H1 (cell line): ENCODE results near the gene NELFA. TPM values are rescaled to one million over a fixed set of nuclear protein-coding genes. Genes with fewer than 3 reads are reported as not detected.

Experiments used
- CTCF ChIA-PET: fragments of 300-600 bp; sonication (Branson Sonifier 250); formaldehyde crosslinking; loops from one replicate; lab custom pipeline; 2021; ENCODE audit not compliant: partially characterized antibody; lab: Charles Lee
- POLR2A ChIA-PET: fragments of 300-600 bp; sonication (Branson Sonifier 250); formaldehyde crosslinking; loops from one replicate; lab custom pipeline; 2021; ENCODE audit warnings: inconsistent platforms; ENCODE audit not compliant: partially characterized antibody; lab: Charles Lee
- DNase-seq, 2 experiments: peaks; one replicate each; pipeline versions ENCODE4 v3.0.0 to v3.0.0-alpha.2; 2010 to 2022; ENCODE audit warnings: low spot score in 2 of 2, low read depth in 1 of 2, mixed read lengths in 1 of 2
- FAIRE-seq: peaks from 2 replicates; lab custom pipeline; 2011; peaks lifted over from hg19 to GRCh38; lab: Jason Lieb, UNC
- H2AFZ ChIP-seq: 2 replicates; pipeline ENCODE4 v1.8.1; 2012; ENCODE audit warnings: low read length, inconsistent platforms
- H2AK5ac ChIP-seq: 2 replicates; pipeline ENCODE4 v1.6.1; 2013; ENCODE audit warnings: low read depth, low read length
- H2BK120ac ChIP-seq: replicated peaks from 2 replicates; pipeline ENCODE3; 2013; ENCODE audit warnings: low read depth, low read length, inconsistent platforms
- H2BK12ac ChIP-seq: 2 replicates; pipeline ENCODE4 v1.6.1; 2013; ENCODE audit warnings: low read depth, low read length
- H2BK15ac ChIP-seq: 2 replicates; pipeline ENCODE4 v1.6.1; 2013; ENCODE audit warnings: low read length
- H2BK20ac ChIP-seq: 2 replicates; pipeline ENCODE4 v1.6.1; 2013; ENCODE audit warnings: low read length
- H2BK5ac ChIP-seq: 2 replicates; pipeline ENCODE4 v1.6.1; 2013; ENCODE audit warnings: low read depth, low read length
- H3K14ac ChIP-seq: 2 replicates; pipeline ENCODE4 v1.6.1; 2013; ENCODE audit warnings: inconsistent platforms; ENCODE audit not compliant: insufficient read length
- H3K18ac ChIP-seq: 2 replicates; pipeline ENCODE4 v1.6.1; 2013; ENCODE audit warnings: low read length; ENCODE audit errors: extremely low read depth
- H3K23ac ChIP-seq: 2 replicates; pipeline ENCODE4 v1.6.1; 2013; ENCODE audit warnings: inconsistent platforms; ENCODE audit not compliant: insufficient read length
- H3K23me2 ChIP-seq: 2 replicates; pipeline ENCODE4 v1.6.1; 2013; ENCODE audit warnings: low read depth, low read length
- H3K27ac ChIP-seq: 2 replicates; pipeline ENCODE4 v1.6.1; 2011; ENCODE audit warnings: low read depth, low read length, inconsistent platforms
- H3K27me3 ChIP-seq, 4 experiments: replicated peaks in 1 of 4; 1 replicate in 1 of 4; 2 replicates in 3 of 4; pipeline versions ENCODE4 v1.6.1 to v1.8.1; 2011 to 2013; ENCODE audit warnings: low read length in 3 of 4, mild to moderate bottlenecking in 3 of 4, inconsistent platforms in 2 of 4, mixed read lengths in 2 of 4, moderate library complexity in 1 of 4; ENCODE audit not compliant: control insufficient read depth in 3 of 4, insufficient read depth in 3 of 4; ENCODE audit errors: extremely low read depth in 1 of 4
- H3K36me3 ChIP-seq, 4 experiments: 2 replicates each; pipeline versions ENCODE4 v1.6.1 to v1.8.1; 2011 to 2013; ENCODE audit warnings: mild to moderate bottlenecking in 4 of 4, low read length in 3 of 4, moderate library complexity in 2 of 4, control low read depth in 1 of 4, inconsistent platforms in 1 of 4; ENCODE audit not compliant: insufficient read depth in 4 of 4, control insufficient read depth in 2 of 4
- H3K4ac ChIP-seq: replicated peaks from 2 replicates; pipeline ENCODE3; 2013; ENCODE audit warnings: low read length, low read depth, mixed read lengths, inconsistent platforms; ENCODE audit not compliant: insufficient read length
- H3K4me1 ChIP-seq, 4 experiments: replicated peaks in 1 of 4; 1 replicate in 1 of 4; 2 replicates in 3 of 4; pipeline versions ENCODE4 v1.6.1 to v1.8.1; 2011 to 2013; ENCODE audit warnings: low read length in 3 of 4, inconsistent platforms in 2 of 4, mixed read lengths in 1 of 4; ENCODE audit not compliant: insufficient read depth in 4 of 4, control insufficient read depth in 3 of 4
- H3K4me2 ChIP-seq, 2 experiments: 2 replicates each; pipeline versions ENCODE4 v1.6.1 to v1.8.1; 2011 to 2013; ENCODE audit warnings: low read depth in 2 of 2, low read length in 2 of 2, control low read depth in 1 of 2, inconsistent platforms in 1 of 2, mild to moderate bottlenecking in 1 of 2; ENCODE audit not compliant: insufficient read depth in 1 of 2
- H3K4me3 ChIP-seq, 4 experiments: fragments of 200-600, 300-600 bp in 1 of 4; sonication (generic), shearing (Covaris generic), sonication (Bioruptor Twin) in 1 of 4; 2 replicates each; pipeline versions ENCODE4 v1.5.1 to v1.8.1; 2011 to 2016; ENCODE audit warnings: low read length in 4 of 4, low read depth in 3 of 4, control low read depth in 2 of 4, inconsistent platforms in 2 of 4, mild to moderate bottlenecking in 2 of 4, mixed read lengths in 1 of 4, moderate library complexity in 1 of 4; ENCODE audit not compliant: insufficient read depth in 2 of 4; ENCODE audit errors: extremely low read depth in 1 of 4
- H3K56ac ChIP-seq: replicated peaks from 2 replicates; pipeline ENCODE3; 2013; ENCODE audit warnings: low read depth, mild to moderate bottlenecking, mixed read lengths, low read length, inconsistent platforms; ENCODE audit not compliant: insufficient read length
- H3K79me1 ChIP-seq: 2 replicates; pipeline ENCODE4 v1.6.1; 2013; ENCODE audit warnings: low read depth, low read length, control low read depth
- H3K79me2 ChIP-seq, 2 experiments: 2 replicates each; pipeline versions ENCODE4 v1.6.1 to v1.8.1; 2012 to 2013; ENCODE audit warnings: low read length in 2 of 2, mild to moderate bottlenecking in 2 of 2, inconsistent platforms in 1 of 2; ENCODE audit not compliant: insufficient read depth in 2 of 2, control insufficient read depth in 1 of 2
- H3K9ac ChIP-seq, 4 experiments: replicated peaks in 1 of 4; 1 replicate in 1 of 4; 2 replicates in 3 of 4; pipeline versions ENCODE4 v1.6.1 to v1.8.1; 2011 to 2013; ENCODE audit warnings: low read depth in 3 of 4, low read length in 3 of 4, control low read depth in 2 of 4, mild to moderate bottlenecking in 2 of 4, moderate library complexity in 2 of 4, inconsistent platforms in 1 of 4; ENCODE audit errors: extremely low read depth in 1 of 4
- H3K9me3 ChIP-seq, 2 experiments: 2 replicates each; pipeline versions ENCODE4 v1.6.1 to v1.8.1; 2012 to 2013; ENCODE audit warnings: mild to moderate bottlenecking in 2 of 2, moderate library complexity in 2 of 2, control low read depth in 1 of 2, inconsistent platforms in 1 of 2, low read depth in 1 of 2, low read length in 1 of 2, mixed read lengths in 1 of 2; ENCODE audit not compliant: insufficient read depth in 2 of 2
- H4K20me1 ChIP-seq, 2 experiments: replicated peaks in 1 of 2; 2 replicates each; pipeline versions ENCODE3 to v1.8.1; 2011 to 2013; ENCODE audit warnings: inconsistent platforms in 2 of 2, low read length in 2 of 2, mild to moderate bottlenecking in 1 of 2; ENCODE audit not compliant: insufficient read depth in 2 of 2, control insufficient read depth in 1 of 2
- H4K5ac ChIP-seq: 2 replicates; pipeline ENCODE4 v1.6.1; 2013; ENCODE audit warnings: low read length, low read depth, mixed read lengths, inconsistent platforms; ENCODE audit not compliant: insufficient read length
- H4K8ac ChIP-seq: 2 replicates; pipeline ENCODE4 v1.8.0; 2013; ENCODE audit warnings: mild to moderate bottlenecking, moderate library complexity, low read length, inconsistent platforms; ENCODE audit not compliant: insufficient read depth; ENCODE audit errors: extremely low read depth
- H4K91ac ChIP-seq: replicated peaks from 2 replicates; pipeline ENCODE3; 2013; ENCODE audit warnings: low read length, mixed read lengths, inconsistent platforms; ENCODE audit not compliant: insufficient read length
- BACH1 ChIP-seq: IDR thresholded peaks from 2 replicates; pipeline ENCODE4 v1.6.1; 2012; ENCODE audit warnings: low read length, improper control_type of control experiment
- BCL11A ChIP-seq, 2 experiments: IDR thresholded peaks; one replicate each; pipeline ENCODE4 v1.6.1; 2011; ENCODE audit warnings: low read depth in 2 of 2, low read length in 2 of 2, mild to moderate bottlenecking in 2 of 2
- RNF2 ChIP-seq: fragments of 200-900, 300-1000 bp; sonication (generic); IDR thresholded peaks from 2 replicates; pipeline ENCODE4 v1.7.1; 2016; ENCODE audit warnings: borderline replicate concordance, low read depth, mild to moderate bottlenecking, antibody characterized with exemption, low read length; ENCODE audit not compliant: poor library complexity, severe bottlenecking; ENCODE audit errors: missing control alignments
- TCF12 ChIP-seq: IDR thresholded peaks from 2 replicates; pipeline ENCODE4 v1.6.1; 2011; ENCODE audit warnings: low read depth, mild to moderate bottlenecking, low read length
- TEAD4 ChIP-seq: IDR thresholded peaks from 2 replicates; pipeline ENCODE4 v1.6.1; 2012; ENCODE audit warnings: low read depth, low read length, inconsistent platforms, mixed read lengths
- WGBS, 2 experiments: shearing (Covaris generic) in 1 of 2; methylation state at CpG; one replicate each; pipeline versions ENCODE4 v1.1.6 to v1.1.7; 2013 to 2015; ENCODE audit warnings: low lambda C conversion rate in 2 of 2, mixed read lengths in 2 of 2, inconsistent platforms in 1 of 2, low coverage in 1 of 2, missing lambda C conversion rate in 1 of 2; ENCODE audit not compliant: insufficient replicate concordance in 2 of 2, insufficient coverage in 1 of 2, insufficient read length in 1 of 2; ENCODE audit errors: extremely low coverage in 1 of 2, missing lambda C conversion rate in 1 of 2; 5-methylcytosine and 5-hydroxymethylcytosine counted together
- polyA plus RNA-seq, 7 experiments: library from polyadenylated mRNA; depleted of rRNA in 3 of 7; stranded (reverse) in 5 of 7; unstranded in 2 of 7; fragments of >200 nt in 5 of 7; fragments of 200-250 nt in 2 of 7; gene quantifications; 1 replicate in 5 of 7; 2 replicates in 1 of 7; 4 replicates in 1 of 7; pipeline versions ENCODE4 v1.2.1 to v1.2.3, GENCODE V29; 2011 to 2013; ENCODE audit warnings: missing spikeins in 2 of 7, mixed read lengths in 2 of 7
- total RNA-seq: library from RNA; stranded (reverse); fragmentation: NEBNext Ultra II Directional; extraction: Animal tissue kit (Norgen Biotek cat#: 25700); gene quantifications from 2 replicates; pipeline ENCODE4 v1.2.1, GENCODE V29; 2021
- TF ChIP-seq, protein P1 (sequence below): IDR thresholded peaks from 2 replicates; pipeline ENCODE4 v1.6.1; 2012; ENCODE audit warnings: inconsistent platforms

Gene NELFA
- total and polyA plus RNA-seq, 2 of the 8 experiments (the other 6 are each of a cell fraction or from before 2014, with no cell fraction given): 41.8 to 57.5 TPM

DNA sequence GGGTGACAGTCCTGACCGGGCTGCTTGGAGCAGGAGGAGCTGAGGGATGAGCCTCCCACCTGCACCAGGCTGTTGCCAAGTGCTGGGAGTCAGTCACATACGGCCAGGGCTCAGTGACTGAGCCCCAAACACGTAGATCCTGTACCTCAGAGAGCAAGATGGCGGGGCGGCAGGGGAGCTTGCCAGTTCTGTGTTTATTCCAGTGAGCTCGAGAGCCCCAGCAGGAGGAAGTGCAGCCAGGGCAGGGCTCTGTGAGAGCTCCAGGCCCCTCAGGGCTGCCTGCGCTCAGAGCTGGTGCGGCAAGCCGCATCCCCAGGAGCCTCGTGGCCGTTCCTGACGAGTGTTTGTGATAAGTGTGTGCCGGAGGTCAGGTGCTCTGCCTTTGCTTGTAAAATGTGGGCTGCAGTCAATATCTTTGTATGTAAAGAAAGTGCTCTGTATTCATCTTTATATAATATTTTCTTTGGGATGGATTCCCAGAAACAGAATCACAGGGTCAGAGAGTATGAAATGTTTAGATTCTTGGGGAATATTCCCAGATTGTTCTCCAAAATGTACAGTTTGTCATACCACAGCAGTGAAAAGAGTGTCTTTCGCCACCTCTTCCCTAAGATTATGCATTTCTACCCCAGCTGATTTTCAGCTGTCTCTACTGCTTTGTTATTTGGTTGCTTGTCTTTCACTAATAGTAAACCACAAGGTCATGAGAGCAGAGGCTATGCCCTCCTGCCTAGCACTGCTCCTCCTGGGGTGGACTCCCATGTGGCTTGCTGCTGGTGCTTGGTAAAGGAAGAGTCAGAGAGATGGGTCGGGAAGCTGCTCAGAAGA lies 50.3 kb downstream of the NELFA start:
- Histone ChIP-seq H3K79me1 (no peaks in the 10 kb centered on the region; the same call in 1 of the 2 replicates), H3K4me2 (no peak overlapping the region), H4K91ac (no peak overlapping the region), H3K4ac (no peak overlapping the region), H2BK20ac (no peak overlapping the region), H2AK5ac (no peak overlapping the region), H3K23ac (no peak overlapping the region), H4K20me1 (peaks cover 1 to 3% of the 10 kb centered on the region in 2 experiments), H3K9me3 (no peaks in the 10 kb centered on the region), H3K23me2 (no peaks in the 10 kb centered on the region), H3K4me3 (no peak overlapping the region), H2BK5ac (no peak overlapping the region), H2AFZ (no peak overlapping the region), H2BK120ac (no peak overlapping the region), H2BK15ac (no peak overlapping the region), H3K36me3 (peaks cover 17 to 63% (median 40%) of the 10 kb centered on the region in 4 experiments; a peak in 7 of 8 replicates), H3K79me2 (no peaks in the 10 kb centered on the region), H3K27ac (no peak overlapping the region), H3K9ac (no peak overlapping the region), H3K18ac (no peak overlapping the region), H3K56ac (no peak overlapping the region), H4K8ac (no peak overlapping the region), H3K4me1 (no peaks in the 10 kb centered on the region), H2BK12ac (no peak overlapping the region), H3K14ac (no peak overlapping the region), H3K27me3 (no peaks in the 10 kb centered on the region), H4K5ac (no peak overlapping the region)
- no peak for TF ChIP-seq BACH1
- TF ChIP-seq, protein P1, sequence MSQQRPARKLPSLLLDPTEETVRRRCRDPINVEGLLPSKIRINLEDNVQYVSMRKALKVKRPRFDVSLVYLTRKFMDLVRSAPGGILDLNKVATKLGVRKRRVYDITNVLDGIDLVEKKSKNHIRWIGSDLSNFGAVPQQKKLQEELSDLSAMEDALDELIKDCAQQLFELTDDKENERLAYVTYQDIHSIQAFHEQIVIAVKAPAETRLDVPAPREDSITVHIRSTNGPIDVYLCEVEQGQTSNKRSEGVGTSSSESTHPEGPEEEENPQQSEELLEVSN: no peak
- no peak for TF ChIP-seq TEAD4
- no peak for TF ChIP-seq TCF12
- no peak for TF ChIP-seq BCL11A (IDR thresholded peaks at IDR 0.05; ENCODE audit: low read depth in 2 of 2, low read length in 2 of 2)
- TF ChIP-seq RNF2: no peak
- DNase-seq (no peak), FAIRE-seq (no peak)
- POLR2A ChIA-PET: interaction anchor here (1.3 kb wide), 1 partner anchor 18 kb away, joined by 3 read pairs; no protein-coding TSS in a partner anchor
- 92% methylated on average over 15 of the region's 15 CpGs; no CpG with 5 or more reads in 1 of the 2 experiments for WGBS, 2 experiments
- CTCF ChIA-PET: interaction anchor here (1.0 to 1.5 kb wide), 4 partner anchors 10 to 59 kb away, joined by 3 to 5 read pairs (median 4); no protein-coding TSS in a partner anchor
